ENCODE data around the gene PIK3AP1.

GRCh38 chr10:96625173-96625572 is 95.1 kb downstream of the PIK3AP1 start:
- no peak for TF ChIP-seq SP1 (CRISPR knock-in tag; conservative IDR thresholded peaks at IDR 0.05)
- TF ChIP-seq ATF3 (CRISPR knock-in tag; conservative IDR thresholded peaks at IDR 0.05) = no peak
- TF ChIP-seq CTCF (IDR thresholded peaks at IDR 0.05) = no peak
- no peak for TF ChIP-seq GABPB1 (CRISPR knock-in tag; IDR thresholded peaks at IDR 0.05)
- TF ChIP-seq NR2C2 (CRISPR knock-in tag; IDR thresholded peaks at IDR 0.05) = no peak
- TF ChIP-seq MXD4 (CRISPR knock-in tag; IDR thresholded peaks at IDR 0.05; ENCODE audit: borderline replicate concordance) = no peak
- TF ChIP-seq ATF2 (CRISPR knock-in tag; IDR thresholded peaks at IDR 0.05; ENCODE audit: borderline replicate concordance, low read depth) = no peak
- TF ChIP-seq ZNF512 (CRISPR knock-in tag; IDR thresholded peaks at IDR 0.05; ENCODE audit: borderline replicate concordance) = no peak
- TF ChIP-seq PRDM15 (CRISPR knock-in tag; IDR thresholded peaks at IDR 0.05) = no peak
- no peak for TF ChIP-seq JUN (CRISPR knock-in tag; IDR thresholded peaks at IDR 0.05)
